ENCODE results near the gene LCP2.

GRCh38 chr5:170220191-170220590, 77.4 kb downstream of the LCP2 start:
- TF ChIP-seq CTCF (IDR thresholded peaks at IDR 0.05), result no peak
- no peak for TF ChIP-seq POLR2A (IDR thresholded peaks at IDR 0.05)

All from esophagus squamous epithelium (tissue), 4 donors.